Stimulated activated CD4-positive, alpha-beta T cell treated with anti-CD3 and anti-CD28 coated beads, Interleukin-2, amount 100 ng/mL, for 24 hours (primary cell): ENCODE data around the gene UQCRC2.
"Not testable (repeated sequence)": the region's sequence is repeated elsewhere in the genome, so short reads cannot be mapped to it uniquely, and the experiment has no call there.

ENCODE experiments used
- DNase-seq, 2 donors: peaks; one replicate each; pipeline ENCODE4 v3.0.0-alpha.2; 2020

The UQCRC2 gene

DNA sequence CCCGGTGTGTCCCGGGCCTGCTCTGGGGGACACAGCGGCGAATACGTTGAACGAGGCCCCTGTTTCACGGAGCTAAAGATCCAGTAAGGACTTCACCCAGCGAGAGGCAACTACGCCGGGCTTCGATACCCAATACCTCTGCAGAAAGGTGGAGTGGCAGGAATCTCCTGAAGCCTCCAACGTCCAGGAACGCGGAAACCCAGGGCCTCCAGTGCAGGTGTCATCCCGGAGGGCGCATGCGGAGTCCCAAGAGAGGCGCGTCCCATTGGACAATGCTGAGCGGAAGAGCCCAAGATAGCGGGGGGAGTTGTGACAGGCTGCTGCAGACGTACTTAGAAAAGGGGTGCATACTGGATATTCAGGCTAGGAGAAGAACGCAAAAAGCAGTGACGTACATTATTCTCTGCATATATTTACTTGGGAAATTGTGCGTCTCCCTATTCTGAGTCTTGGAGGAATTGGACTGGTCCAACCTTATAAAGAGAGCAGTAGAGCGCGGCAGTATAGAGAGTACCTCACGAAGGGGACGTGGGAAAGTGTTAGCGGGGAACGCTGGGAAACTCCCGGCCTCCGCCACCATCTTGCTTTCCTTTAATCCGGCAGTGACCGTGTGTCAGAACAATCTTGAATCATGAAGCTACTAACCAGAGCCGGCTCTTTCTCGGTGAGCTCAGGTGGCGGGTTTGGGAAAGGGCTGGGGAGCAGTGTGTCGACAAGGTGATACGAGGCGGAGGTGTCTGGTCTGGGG is at the start of gene UQCRC2:
UQCRC2 (plus strand) TSS at position 569 of the 748 bp plus-strand sequence; CDS start at position 632, 63 bp downstream.
- peak; percentile 86 to 89 for DNase-seq

DNA sequence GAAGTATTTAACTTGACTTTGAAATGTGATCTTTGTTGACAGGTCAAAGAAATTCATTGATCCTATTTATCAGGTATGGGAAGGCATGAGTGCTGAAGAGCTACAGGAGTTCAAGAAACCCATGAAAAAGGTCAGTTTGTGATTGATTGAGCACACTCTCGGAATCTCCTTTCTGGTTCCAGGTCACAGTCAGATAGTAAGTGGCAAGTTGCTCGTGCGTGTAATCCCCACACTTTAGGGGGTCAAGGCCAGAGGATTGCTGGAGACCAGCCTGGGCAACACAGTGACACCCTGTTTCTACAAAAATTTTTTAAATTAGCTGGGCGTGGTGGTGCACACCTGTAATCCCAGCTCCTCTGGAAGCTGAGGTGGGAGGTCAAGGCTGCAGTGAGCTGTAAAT is 20.5 kb upstream of the UQCRC2 start:
- not testable (repeated sequence) for DNase-seq

DNA sequence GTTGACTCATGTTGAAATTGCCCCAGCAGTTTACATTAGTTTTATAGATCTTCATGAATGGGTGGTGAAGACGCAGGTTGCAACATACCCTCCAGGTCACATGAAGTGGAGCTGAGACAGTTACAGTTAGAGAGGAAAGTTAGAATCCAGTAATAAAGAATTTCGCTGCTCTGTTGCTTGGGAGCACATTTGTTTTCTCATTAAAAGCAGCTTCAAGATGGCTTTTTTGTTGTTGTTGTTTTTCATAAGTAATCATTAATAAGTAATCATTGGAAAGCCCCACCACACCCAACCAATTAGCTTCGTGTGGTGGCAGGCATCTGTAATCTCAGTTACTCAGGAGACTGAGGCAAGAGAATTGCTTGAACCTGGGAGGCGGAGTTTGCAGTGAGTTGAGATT is 19.8 kb upstream of the UQCRC2 start:
- not testable (repeated sequence) for DNase-seq

DNA sequence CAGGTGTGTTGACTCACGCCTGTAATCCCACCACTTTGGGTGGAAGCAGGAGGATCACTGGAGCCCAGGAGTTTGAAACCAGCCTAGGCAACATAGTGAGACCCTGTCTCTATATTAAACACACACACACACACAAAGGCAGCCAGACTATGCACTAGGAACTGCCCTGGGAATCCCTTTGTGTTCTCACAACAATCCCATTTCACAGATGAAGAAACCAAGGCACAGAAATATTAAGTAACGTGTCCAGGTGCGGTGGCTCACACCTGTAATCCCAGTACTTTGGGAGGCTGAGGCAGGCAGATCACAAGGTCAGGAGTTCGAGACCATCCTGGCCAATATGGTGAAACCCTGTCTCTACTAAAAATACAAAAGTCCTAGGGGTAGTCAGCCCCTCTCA is 19.4 kb upstream of the UQCRC2 start:
- DNase-seq = not testable (repeated sequence)

DNA sequence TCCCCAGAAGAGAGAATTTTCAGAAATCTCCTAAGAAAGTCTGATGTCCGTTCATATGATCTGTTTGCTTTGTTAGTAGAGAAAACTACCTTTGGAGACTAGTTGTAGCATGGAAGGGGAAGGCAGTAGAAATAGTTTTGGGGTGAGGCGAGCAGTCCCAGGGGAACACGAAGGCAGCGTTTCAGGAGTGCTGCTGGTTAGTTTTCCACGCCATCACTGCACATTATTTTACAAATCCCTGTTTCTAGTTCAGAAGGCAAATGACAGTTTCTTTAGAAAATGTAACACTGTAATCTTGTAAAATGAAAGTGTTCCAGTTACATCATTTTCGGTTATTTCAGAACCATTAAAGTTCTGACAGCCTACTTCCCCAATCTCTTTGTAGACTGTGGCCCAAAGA is 16.9 kb upstream of the UQCRC2 start:
- DNase-seq = not testable (repeated sequence)

DNA sequence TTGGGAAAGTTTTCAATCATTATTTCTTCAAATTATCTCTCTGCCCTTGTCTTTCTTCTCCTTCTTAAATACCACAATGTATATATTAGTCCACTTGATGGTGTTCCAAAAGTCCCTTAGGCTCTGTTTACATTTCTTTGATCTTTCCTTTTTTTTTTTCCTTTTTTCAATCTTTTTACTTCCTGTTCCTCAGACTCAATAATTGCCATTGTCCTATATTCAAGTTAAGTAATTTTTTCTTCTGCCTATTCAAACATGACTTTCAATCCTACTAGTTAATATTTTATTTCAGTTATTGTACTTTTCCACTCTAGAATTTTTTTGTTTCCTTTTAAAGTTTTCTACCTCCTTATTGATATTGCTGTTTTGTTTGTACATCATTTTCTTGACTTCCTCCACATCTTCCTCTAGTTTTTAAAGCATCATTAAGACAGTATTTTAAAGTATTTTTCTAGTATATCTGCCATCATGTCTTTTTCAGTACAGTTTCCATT is 15.8 kb upstream of the UQCRC2 start:
- DNase-seq = no peak

DNA sequence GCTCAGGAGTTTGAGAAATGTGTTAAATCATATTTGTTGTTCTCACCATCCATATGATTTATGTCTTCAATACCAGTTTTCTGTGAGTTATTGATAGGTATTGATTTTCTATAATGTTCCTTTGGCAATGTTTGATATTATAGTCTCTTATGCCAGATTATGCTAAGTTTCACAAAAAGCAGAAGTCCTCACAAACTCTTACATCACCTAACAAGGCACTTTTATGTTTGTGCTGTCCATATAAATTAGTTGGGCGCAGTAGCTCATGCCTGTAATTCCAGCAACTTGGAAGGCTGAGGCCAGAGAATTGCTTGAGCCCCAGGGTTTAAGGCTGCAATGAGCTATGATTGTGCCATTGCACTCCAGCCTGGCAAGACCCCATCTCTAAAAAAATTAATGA is 12.6 kb upstream of the UQCRC2 start:
- DNase-seq = no peak

DNA sequence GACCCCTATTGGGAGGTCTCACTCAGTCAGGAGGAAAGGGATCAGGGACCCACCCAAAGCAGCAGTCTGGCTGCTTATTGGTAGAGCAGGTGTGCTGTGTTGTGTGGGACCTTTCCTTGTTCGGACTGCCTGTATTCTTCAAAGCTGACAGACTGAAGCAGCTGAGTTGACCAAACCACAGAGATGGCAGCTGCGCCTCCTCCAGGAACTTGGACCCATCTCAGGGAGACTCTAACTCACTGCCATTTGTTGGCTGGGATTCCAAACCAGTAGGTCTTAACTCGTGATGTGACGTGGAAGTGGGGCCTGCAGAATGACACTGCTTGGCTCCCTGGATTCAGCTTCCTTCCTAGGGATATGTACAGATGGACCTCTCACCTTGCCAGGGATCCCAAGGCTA is 9.6 kb upstream of the UQCRC2 start:
- DNase-seq = no peak

DNA sequence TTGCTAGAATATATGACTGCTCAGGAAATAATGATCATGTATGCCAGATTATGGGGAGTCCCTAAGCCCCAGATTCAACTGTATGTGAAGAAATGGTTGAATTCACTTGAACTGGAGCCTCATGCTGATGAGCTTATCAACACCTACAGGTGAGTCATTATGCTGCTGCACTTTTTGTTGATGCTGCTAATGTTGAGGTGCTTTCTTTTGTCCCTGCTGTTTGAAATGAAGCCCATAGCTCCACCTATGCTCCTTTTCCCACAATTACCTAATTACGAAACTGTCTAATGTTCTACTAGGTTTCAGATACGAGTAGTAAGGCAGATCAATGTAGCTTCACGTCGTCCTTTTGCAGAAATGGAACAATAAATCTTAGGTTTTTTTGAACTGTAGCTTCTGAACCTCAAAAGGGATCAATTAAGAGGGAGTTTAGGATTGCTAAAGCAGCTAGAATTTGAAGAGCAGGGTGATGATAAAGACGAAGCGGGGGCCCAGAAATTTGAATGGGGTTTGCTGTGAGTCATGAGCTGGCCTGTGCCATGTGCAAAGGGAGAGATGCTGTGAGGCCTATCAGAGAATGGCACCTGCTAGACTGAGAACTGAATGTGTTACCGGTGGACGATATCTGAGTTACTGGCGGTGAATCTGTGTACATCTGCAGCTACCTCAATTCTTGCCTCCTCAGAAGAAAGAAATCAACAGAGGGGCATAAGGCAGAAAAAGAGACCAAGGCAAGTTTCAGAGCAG is 6.1 kb upstream of the UQCRC2 start:
- DNase-seq = peak in 1 of 2 donors; percentile 26

DNA sequence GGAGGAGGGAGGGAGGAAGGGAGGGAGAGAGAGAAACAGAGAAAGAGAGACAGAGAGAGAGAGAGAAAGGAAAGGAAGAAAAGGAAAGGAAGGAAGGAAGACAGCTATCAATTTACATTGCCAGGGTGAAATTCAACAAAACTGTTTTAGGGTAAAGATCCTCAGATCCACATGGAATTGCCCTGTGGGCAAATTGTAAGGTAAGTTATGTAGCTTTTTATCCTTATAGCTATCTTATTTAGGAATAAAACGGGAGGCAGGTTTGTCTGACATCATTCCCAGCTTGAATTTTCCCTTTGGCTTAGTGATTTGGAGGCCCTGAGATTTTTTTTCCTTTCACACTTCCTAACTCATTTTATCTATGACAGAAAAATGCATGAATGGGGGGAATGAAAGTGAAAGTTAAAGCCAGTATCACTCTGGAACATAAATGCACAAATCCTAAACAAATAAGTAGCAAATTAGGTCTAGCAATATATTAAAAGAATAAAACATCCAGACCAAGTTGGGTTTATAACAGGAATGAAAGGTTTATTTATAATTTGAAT is 3.4 kb upstream of the UQCRC2 start:
- DNase-seq = no peak

DNA sequence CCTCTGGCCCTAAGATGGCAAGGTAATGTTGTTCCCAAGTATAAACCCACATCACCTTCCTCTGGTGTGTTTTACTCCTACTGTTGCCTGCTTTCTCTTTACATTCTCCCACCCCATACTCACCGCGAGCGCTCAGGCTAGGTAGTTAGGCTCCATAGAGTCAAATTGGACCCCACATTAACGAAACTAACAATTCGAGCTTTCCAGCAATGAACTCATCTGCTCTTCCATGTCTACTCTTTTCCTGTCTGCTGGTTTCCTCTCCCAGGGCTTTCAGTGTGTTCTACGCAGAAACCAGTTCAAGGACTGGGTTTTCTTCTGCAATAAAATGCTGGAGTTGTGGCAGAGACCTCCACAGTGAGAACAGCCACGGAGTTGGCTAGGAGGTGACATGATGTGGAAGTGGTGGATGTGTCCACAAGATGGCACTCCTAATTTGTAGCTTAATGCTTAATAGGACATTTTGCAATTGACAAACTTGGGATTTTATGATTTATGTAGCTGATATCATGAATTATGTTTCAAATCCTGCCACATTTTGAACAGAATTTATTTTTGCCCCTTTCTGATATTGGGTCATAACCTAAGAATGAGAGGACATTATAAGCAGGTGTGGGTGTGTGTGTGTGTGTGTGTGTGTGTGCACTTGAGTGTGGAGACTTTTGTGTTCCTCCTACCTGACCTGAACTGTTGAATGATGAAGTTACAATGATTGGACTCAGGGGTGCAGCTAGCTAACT is 2.2 kb upstream of the UQCRC2 start:
- no peak for DNase-seq

DNA sequence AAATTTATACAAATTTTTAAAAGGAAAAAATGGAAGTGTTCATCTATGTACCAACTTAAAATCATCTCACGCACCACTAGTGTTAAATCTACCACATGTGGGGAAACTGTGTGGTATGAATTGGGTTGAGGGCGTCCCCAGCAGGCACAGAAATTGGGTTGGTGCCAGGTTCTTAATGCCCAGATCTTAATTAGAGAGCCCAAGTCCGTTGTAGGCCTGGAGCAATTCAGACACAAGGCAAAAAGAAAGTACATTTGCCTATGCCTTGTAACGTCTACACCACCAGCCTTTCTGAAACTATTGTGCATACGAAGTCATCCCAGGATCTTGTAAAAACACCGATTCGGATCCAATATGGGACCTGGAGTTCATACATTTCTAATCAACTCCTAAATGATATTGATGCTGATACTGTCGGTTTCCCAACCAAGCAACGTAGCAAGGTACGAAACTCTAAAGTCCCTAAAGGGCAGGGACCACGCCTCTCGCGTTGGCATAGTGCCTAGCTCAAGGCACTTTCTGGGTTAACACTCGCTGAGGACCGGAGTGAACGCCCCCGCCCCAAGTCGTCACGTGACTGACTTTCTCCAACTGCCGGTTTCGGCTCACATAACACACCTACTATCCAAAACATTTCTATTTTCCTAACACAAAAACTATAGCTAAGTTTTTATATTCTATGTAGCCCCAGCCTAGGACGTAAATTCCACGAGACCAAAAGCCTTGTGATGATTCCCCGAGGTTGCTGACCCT is 945 bp upstream of the UQCRC2 start:
- DNase-seq = peak; percentile 76 to 80

DNA sequence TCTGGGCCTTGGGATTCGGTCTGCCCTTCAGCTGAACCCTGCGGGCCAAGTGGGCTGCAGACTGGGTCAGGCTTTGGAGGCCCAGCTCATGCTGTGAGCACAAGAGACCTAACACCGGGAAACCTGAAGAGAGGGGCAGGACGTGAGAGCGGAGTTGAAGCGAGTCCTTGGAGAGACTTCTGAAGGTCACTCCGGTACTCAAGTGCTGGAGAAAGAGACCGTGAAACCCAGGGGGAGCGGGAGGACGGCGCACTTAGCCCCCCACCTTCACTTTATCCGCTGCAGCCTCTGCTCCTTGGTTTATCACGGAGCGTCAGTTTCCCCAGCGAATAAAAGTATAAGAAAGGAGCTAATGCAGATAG is 361 bp downstream of the UQCRC2 start:
- no peak for DNase-seq

DNA sequence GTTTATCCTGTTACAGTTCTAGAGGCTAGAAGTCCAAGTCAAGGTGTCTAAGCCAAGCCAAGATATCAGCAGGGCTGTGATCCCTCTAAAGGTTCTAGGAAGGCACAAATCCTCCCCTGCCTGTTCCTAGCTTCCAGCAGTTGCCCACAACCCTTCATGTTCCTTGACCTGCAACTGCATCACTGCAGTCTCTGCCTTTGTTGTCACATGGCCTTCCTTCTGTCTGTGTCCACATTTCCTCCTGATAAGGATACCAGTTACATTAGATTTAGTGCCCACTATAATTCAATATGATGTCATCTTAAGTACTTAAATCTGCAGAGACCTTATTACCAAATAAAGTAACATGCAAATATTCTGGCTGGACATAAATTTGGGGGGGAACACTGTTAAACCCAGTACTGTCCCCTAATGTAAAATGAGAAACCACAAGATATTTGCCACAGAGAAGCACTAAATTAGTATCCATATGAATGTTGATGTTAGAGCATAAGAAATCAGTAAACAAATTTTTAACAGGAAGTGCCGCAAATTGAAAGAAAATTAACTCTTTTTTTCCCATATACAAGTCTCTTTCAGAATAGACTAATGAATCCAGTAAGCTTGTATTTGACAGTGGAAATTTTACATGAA is 4.7 kb downstream of the UQCRC2 start:
- DNase-seq = no peak

DNA sequence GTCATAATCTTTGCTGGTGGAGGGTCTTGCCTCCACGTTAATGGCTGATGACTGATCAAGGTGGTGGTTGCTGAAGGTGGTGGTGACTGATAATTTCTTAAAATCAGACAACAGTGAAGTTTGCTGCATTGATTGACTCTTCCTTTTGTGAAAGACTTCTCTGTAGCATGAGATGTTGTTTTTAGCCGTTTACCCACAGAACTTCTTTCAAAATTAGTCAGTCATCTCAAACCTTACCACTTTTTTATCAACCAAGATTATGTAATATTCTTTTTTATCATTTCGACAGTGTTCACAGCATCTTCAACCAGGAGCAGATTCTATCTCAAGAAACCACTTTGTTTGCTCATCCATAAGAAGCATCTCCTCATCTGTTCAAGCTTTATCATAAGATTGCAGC is 5.9 kb downstream of the UQCRC2 start:
- no peak for DNase-seq

DNA sequence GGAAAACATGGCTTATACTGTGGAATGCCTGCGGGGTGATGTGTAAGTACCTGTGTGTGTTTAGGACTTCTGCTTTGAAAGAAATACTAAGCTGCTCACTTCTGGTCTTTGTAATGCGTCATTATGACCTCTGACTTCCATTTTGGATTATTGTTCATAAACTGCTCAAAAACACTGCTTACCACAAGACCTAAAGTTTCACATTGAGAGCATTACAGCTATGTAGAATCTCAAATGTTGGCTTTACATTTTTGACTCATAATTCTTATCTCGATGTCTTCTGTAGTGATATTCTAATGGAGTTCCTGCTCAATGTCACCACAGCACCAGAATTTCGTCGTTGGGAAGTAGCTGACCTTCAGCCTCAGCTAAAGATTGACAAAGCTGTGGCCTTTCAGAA is 9.3 kb downstream of the UQCRC2 start:
- no peak for DNase-seq

DNA sequence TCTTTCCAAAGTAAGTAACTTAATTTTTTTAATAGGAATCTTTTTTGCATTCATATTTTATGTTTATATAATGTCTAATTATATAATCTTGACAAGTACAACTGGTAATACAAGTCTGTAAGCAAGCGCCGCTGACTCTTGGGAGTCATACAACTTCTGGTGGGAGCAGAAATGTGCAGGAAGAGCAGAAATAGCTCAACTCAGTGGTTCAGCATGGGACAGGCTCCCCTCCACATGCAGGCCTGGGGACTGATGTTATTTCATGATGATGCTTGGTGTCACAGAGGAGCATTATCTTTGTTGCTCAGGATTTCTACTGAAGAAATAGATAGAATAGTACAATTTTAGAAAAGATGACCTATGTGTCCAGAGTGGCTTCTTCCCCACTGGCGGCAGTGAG is 10.7 kb downstream of the UQCRC2 start:
- no peak for DNase-seq

DNA sequence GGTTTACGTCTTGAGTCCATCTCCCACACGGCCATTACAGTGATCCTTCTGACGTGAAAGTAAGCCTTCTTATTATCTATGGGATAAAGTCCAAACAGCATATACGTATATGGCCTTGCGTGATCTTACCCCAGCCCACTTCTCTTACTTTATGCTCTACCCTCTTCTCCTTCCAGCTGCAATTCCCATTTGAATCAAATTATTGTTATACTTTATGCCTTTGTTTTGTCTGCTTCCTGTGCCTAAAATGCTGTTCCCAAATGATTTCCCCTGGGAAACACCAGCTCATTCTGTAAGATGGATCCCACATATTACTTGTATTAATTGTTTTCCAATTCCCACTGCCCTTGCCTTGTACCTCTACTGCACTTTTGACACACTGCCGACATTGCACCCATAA is 11.2 kb downstream of the UQCRC2 start:
- no peak for DNase-seq

DNA sequence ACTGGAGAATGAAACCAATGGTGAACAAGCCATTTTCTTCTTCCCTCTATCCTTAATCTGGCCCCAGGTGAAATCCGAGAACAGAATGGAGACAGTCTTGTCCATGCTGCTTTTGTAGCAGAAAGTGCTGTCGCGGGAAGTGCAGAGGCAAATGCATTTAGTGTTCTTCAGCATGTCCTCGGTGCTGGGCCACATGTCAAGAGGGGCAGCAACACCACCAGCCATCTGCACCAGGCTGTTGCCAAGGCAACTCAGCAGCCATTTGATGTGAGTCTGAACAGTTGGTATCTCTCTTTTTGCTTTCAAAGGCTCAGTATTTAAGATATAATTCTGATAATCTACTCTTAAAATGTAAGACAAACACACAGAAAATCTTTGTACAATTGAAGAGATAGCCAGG is 18.7 kb downstream of the UQCRC2 start:
- no peak for DNase-seq

DNA sequence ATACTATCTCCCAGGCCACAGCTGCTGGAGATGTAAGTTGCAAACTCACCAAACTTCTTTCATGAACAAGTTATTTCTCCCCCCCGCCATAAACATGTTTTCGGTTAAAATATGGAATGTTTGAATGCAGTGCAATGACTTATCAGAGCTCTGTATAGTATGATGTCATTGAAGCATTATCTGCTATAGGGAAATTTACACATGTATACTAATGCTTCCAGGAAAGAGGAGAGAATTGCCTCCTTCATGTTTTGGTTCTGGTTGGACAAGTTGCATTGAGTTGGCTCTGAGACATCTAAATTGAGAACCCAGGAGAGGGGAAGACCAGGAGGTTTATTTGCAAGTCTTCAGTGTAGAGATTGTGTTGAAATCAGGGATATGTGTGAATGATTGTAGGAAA is 20.8 kb downstream of the UQCRC2 start:
- no peak for DNase-seq

DNA sequence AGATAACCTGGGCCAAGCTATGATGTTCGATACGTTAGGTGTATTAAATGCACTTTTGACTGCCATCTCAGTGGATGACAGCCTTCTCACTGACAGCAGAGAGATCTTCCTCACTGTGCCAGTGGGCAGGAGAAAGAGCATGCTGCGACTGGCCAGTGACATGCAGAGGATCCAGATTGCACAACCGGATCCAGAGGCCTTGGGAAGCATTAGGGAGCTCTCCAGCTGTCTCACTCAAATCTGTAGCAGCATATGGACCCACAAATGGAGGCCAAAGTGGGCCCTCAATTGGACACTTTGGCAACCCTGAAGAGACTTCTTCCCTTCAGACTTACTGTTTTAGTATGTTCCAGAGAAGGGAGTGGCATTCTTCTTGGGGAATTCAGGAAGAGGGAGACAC is 26.9 kb downstream of the UQCRC2 start:
- no peak for DNase-seq

DNA sequence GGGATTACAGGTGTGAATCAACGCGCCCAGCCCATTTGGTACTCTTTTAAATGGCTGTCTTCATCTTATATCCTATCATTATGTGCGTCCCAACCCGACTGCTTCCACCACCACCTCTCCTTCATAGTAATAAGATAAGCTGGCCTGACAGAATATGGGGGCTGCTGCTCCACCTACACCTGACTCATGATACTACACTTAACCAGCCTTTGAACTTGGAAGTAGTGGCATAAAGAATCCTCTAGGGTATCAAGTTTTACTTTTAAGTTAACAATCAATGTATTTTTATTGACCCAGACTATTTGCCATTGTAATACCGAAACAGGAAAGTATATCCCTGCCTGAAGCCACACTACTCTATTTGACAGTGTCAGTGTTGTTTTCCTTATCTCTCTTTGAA is 28.9 kb downstream of the UQCRC2 start:
- DNase-seq = no peak
